Neuronal stem cell (in vitro differentiated cells): ENCODE data around the gene ARHGEF28.
A peak's percentile ranks its signal among the peaks of the same experiment; 100 is the strongest.

Experiments
- DNase-seq: peaks from one replicate; pipeline ENCODE4 v3.0.0-alpha.2; 2013; ENCODE audit warnings: low spot score
- H2AFZ ChIP-seq: one replicate; pipeline ENCODE4 v1.6.1; 2013; ENCODE audit warnings: mild to moderate bottlenecking, low read length, inconsistent platforms
- H2AK5ac ChIP-seq: 2 replicates; pipeline ENCODE4 v1.6.1; 2013; ENCODE audit warnings: low read depth, mild to moderate bottlenecking, inconsistent platforms, low read length, moderate library complexity, mixed read lengths
- H2BK120ac ChIP-seq: 2 replicates; pipeline ENCODE4 v1.6.1; 2013; ENCODE audit warnings: low read depth, mild to moderate bottlenecking, inconsistent platforms, low read length, moderate library complexity, mixed read lengths
- H2BK12ac ChIP-seq: one replicate; pipeline ENCODE4 v1.6.1; 2013; ENCODE audit warnings: low read length, inconsistent platforms
- H2BK15ac ChIP-seq: 2 replicates; pipeline ENCODE4 v1.6.1; 2013; ENCODE audit warnings: mild to moderate bottlenecking, low read length, inconsistent platforms, mixed read lengths
- H2BK5ac ChIP-seq: one replicate; pipeline ENCODE4 v1.6.1; 2013; ENCODE audit warnings: inconsistent platforms, mild to moderate bottlenecking, low read length, moderate library complexity
- H3K14ac ChIP-seq: one replicate; pipeline ENCODE4 v1.6.1; 2013; ENCODE audit warnings: low read length, inconsistent platforms
- H3K18ac ChIP-seq: 2 replicates; pipeline ENCODE4 v1.6.1; 2013; ENCODE audit warnings: low read length, inconsistent platforms
- H3K23ac ChIP-seq: 2 replicates; pipeline ENCODE4 v1.6.1; 2013; ENCODE audit warnings: low read depth, mild to moderate bottlenecking, mixed read lengths, low read length, inconsistent platforms; ENCODE audit not compliant: poor library complexity
- H3K27ac ChIP-seq: replicated peaks from 3 replicates; pipeline ENCODE4 v1.5.1; 2013; ENCODE audit warnings: low read length, inconsistent platforms
- H3K27me3 ChIP-seq, 3 experiments: 2 replicates each; pipeline ENCODE4 v1.6.1; 2013; ENCODE audit warnings: low read length in 3 of 3, mild to moderate bottlenecking in 2 of 3, inconsistent platforms in 1 of 3, low read depth in 1 of 3, mixed read lengths in 1 of 3, moderate library complexity in 1 of 3; ENCODE audit not compliant: control insufficient read depth in 3 of 3, insufficient read depth in 3 of 3
- H3K36me3 ChIP-seq, 2 donors: replicated peaks in 1 of 2; 2 replicates each; pipeline ENCODE4 v1.6.1; 2013; ENCODE audit warnings: low read length in 2 of 2; ENCODE audit not compliant: control insufficient read depth in 2 of 2, insufficient read depth in 2 of 2
- H3K4ac ChIP-seq: 2 replicates; pipeline ENCODE4 v1.6.1; 2013; ENCODE audit warnings: inconsistent platforms, mild to moderate bottlenecking, low read length, moderate library complexity
- H3K4me1 ChIP-seq, 2 donors: 1 replicate in 1 of 2; 2 replicates in 1 of 2; pipeline ENCODE4 v1.6.1; 2013; ENCODE audit warnings: low read length in 2 of 2, low read depth in 1 of 2; ENCODE audit not compliant: control insufficient read depth in 2 of 2, insufficient read depth in 1 of 2
- H3K4me2 ChIP-seq: one replicate; pipeline ENCODE4 v1.6.1; 2013; ENCODE audit warnings: mild to moderate bottlenecking, low read length, inconsistent platforms; ENCODE audit not compliant: insufficient read depth, poor library complexity, severe bottlenecking
- H3K4me3 ChIP-seq, 2 donors: 2 replicates each; pipeline ENCODE4 v1.5.1; 2013; ENCODE audit warnings: low read length in 2 of 2, mild to moderate bottlenecking in 2 of 2, inconsistent platforms in 1 of 2, moderate library complexity in 1 of 2
- H3K79me1 ChIP-seq: one replicate; pipeline ENCODE4 v1.6.1; 2013; ENCODE audit warnings: low read depth, mild to moderate bottlenecking, inconsistent platforms, low read length, moderate library complexity
- H3K9ac ChIP-seq: one replicate; pipeline ENCODE4 v1.6.1; 2013; ENCODE audit warnings: mild to moderate bottlenecking, low read depth, low read length, inconsistent platforms; ENCODE audit not compliant: poor library complexity
- H3K9me3 ChIP-seq, 2 donors: replicated peaks in 1 of 2; 2 replicates each; pipeline versions ENCODE3 to v1.6.1; 2013; ENCODE audit warnings: low read length in 2 of 2, mild to moderate bottlenecking in 2 of 2, inconsistent platforms in 1 of 2, low read depth in 1 of 2, mixed read lengths in 1 of 2, moderate library complexity in 1 of 2; ENCODE audit not compliant: control insufficient read depth in 2 of 2, insufficient read depth in 1 of 2
- H4K8ac ChIP-seq: one replicate; pipeline ENCODE4 v1.6.1; 2013; ENCODE audit warnings: low read depth, mild to moderate bottlenecking, inconsistent platforms, low read length, moderate library complexity
- H4K91ac ChIP-seq: one replicate; pipeline ENCODE4 v1.6.1; 2013; ENCODE audit warnings: low read length, low read depth, mild to moderate bottlenecking, inconsistent platforms; ENCODE audit not compliant: poor library complexity
- WGBS, 2 donors: extraction: QIAGEN DNeasy Blood & Tissue Kit; methylation state at CpG; one replicate each; pipeline ENCODE4 v1.1.7; 2013; ENCODE audit warnings: missing lambda C conversion rate in 2 of 2, mixed read lengths in 1 of 2; ENCODE audit not compliant: insufficient read length in 2 of 2, insufficient replicate concordance in 1 of 2; ENCODE audit errors: extremely low coverage in 2 of 2; 5-methylcytosine and 5-hydroxymethylcytosine counted together

The ARHGEF28 gene

DNA sequence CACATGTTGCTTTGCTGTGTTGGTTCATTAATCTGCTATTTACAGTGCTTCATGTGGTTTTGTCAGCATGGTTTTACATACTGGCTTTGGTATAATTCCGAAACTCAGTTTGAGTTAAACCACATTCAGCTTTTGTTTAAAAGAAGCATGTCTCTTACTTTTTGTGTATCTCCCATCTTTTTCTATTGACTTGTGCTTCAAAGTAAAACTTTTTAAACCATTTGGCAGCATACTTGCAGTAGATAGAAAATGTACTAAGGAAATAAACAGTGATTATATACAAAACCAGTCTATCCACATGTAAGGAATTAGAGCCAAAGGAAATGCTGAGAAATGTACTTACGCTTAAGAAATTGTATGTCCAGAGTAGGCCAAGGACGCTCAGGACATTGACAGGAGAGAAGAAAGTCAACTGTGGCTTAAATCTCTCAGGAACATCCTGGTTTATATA lies 286.9 kb downstream of the ARHGEF28 start:
- H3K79me1 ChIP-seq: peaks cover 1% of the 10 kb centered on the region
- H3K4me1 ChIP-seq: no peaks in the 10 kb centered on the region
- no peak overlapping the region for H3K4ac ChIP-seq
- H2BK12ac ChIP-seq: no peak overlapping the region
- no peak overlapping the region for H3K4me2 ChIP-seq
- H3K4me3 ChIP-seq: no peak overlapping the region
- no peak overlapping the region for H4K8ac ChIP-seq
- no peak overlapping the region for H2AK5ac ChIP-seq
- H3K9me3 ChIP-seq: no peaks in the 10 kb centered on the region
- no peak for DNase-seq
- no peak overlapping the region for H3K23ac ChIP-seq
- H3K36me3 ChIP-seq: no peaks in the 10 kb centered on the region
- H3K14ac ChIP-seq: no peak overlapping the region
- no peak overlapping the region for H2AFZ ChIP-seq
- H2BK120ac ChIP-seq: no peak overlapping the region
- no peak overlapping the region for H3K18ac ChIP-seq
- no peak overlapping the region for H2BK15ac ChIP-seq
- no peak overlapping the region for H3K27ac ChIP-seq
- no peak overlapping the region for H2BK5ac ChIP-seq
- no peak overlapping the region for H3K9ac ChIP-seq
- no peak overlapping the region for H4K91ac ChIP-seq
- H3K27me3 ChIP-seq: no peaks in the 10 kb centered on the region
- no CpG with 5 or more reads among the region's 3 CpGs for WGBS, 2 donors

DNA sequence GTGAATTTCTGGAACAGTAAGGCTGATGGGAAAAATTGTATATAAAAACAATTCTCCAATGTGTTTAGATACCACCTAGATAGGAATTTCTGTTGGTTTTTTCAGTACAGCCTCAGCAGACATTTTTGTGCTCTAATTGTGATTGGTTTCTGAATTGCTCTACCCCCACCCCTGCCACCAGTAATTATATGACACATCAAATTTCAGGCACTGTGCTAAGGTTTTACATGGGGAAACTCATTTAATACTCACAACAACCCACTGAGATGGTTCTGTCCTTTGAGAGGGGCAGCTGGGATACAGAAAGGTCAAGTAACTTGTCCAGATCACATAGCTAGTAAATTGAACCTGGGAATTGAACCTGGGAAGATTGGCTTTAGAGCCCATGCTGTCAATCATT lies 288.0 kb downstream of the ARHGEF28 start:
- Histone ChIP-seq H3K4ac (no peak overlapping the region), H3K27me3 (no peaks in the 10 kb centered on the region), H3K4me2 (no peak overlapping the region), H3K4me1 (no peaks in the 10 kb centered on the region), H3K23ac (no peak overlapping the region), H3K79me1 (peaks cover 1% of the 10 kb centered on the region), H4K91ac (no peak overlapping the region), H3K27ac (no peak overlapping the region), H2AFZ (no peak overlapping the region), H3K14ac (no peak overlapping the region), H2AK5ac (no peak overlapping the region), H3K9me3 (no peaks in the 10 kb centered on the region), H3K4me3 (no peak overlapping the region), H2BK12ac (no peak overlapping the region), H2BK15ac (no peak overlapping the region), H3K18ac (no peak overlapping the region), H2BK120ac (no peak overlapping the region), H2BK5ac (no peak overlapping the region), H3K9ac (no peak overlapping the region), H4K8ac (no peak overlapping the region), H3K36me3 (no peaks in the 10 kb centered on the region)
- DNase-seq: no peak

DNA sequence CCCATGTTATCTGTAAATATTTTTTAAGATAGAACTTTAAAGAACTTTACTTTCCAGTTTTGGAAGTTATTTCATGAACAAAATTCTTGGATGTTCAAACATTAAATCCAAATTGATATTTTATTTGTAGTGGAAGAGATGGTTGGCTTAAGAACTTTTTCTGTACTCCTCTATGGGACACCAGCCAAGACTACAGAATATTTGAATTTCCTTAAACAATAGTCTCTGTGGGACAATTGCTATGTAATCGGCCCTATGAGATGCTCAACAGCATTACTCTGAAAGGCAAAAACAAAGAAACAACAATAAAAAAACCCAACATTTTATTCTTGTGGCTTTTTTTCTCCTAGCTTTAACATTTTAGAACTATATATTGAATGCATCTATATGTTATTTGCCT lies 289.3 kb downstream of the ARHGEF28 start:
- no peak overlapping the region for H2BK12ac ChIP-seq
- H3K27me3 ChIP-seq: no peaks in the 10 kb centered on the region
- H3K4me2 ChIP-seq: no peak overlapping the region
- no peak overlapping the region for H3K4ac ChIP-seq
- no peak overlapping the region for H2AK5ac ChIP-seq
- DNase-seq: no peak
- no peak overlapping the region for H3K9ac ChIP-seq
- no CpG with 5 or more reads among the region's 1 CpG for WGBS, 2 donors
- H3K79me1 ChIP-seq: no peaks in the 10 kb centered on the region
- no peak overlapping the region for H3K18ac ChIP-seq
- no peak overlapping the region for H4K91ac ChIP-seq
- H3K4me3 ChIP-seq: no peak overlapping the region
- H2BK5ac ChIP-seq: no peak overlapping the region
- H4K8ac ChIP-seq: no peak overlapping the region
- H3K4me1 ChIP-seq: no peaks in the 10 kb centered on the region
- no peak overlapping the region for H2BK120ac ChIP-seq
- H2AFZ ChIP-seq: no peak overlapping the region
- no peak overlapping the region for H3K14ac ChIP-seq
- no peak overlapping the region for H3K23ac ChIP-seq
- H2BK15ac ChIP-seq: no peak overlapping the region
- no peak overlapping the region for H3K27ac ChIP-seq
- H3K36me3 ChIP-seq: no peaks in the 10 kb centered on the region
- H3K9me3 ChIP-seq: no peaks in the 10 kb centered on the region

DNA sequence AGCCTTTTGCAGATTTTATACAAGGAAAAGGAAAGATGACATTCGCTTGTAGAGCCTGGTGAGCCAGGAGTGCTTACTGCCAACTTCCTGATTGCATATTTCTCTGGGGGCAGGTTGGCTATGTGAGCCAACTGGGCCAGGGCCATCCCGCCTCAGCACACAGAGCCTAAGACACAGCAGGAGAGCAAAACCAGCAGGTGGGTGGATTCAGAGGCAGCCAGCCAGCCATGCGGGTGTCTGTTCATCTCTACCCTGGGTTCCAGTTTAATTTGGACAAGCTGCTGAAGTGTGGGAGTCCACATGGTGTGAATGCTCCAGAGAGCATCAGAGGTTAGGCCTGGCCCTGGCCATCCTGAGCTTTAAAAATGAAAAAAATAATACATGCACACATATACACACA lies 291.4 kb downstream of the ARHGEF28 start:
- Histone ChIP-seq H3K79me1 (no peaks in the 10 kb centered on the region), H3K27ac (no peak overlapping the region), H3K23ac (no peak overlapping the region), H3K4me1 (peaks cover 0 to 1% of the 10 kb centered on the region in 2 donors), H2BK120ac (no peak overlapping the region), H3K4me2 (no peak overlapping the region), H2BK15ac (no peak overlapping the region), H3K27me3 (no peaks in the 10 kb centered on the region), H2BK12ac (no peak overlapping the region), H4K91ac (no peak overlapping the region), H3K14ac (no peak overlapping the region), H2BK5ac (no peak overlapping the region), H2AFZ (no peak overlapping the region), H3K4ac (no peak overlapping the region), H3K36me3 (no peaks in the 10 kb centered on the region), H3K18ac (peak overlapping the region; percentile 30), H3K9me3 (no peaks in the 10 kb centered on the region), H3K4me3 (no peak overlapping the region), H4K8ac (no peak overlapping the region), H2AK5ac (no peak overlapping the region), H3K9ac (no peak overlapping the region)
- no peak for DNase-seq
- WGBS, 2 donors: no CpG with 5 or more reads among the region's 3 CpGs
